ENCODE results near the gene SPATS2L. TPM values are rescaled to one million over a fixed set of nuclear protein-coding genes. Genes with fewer than 3 reads are reported as not detected.

SPATS2L gene
- polyA plus RNA-seq, 1 of the 3 experiments (the other 2 are of a cell fraction) = 86.8 TPM

GRCh38 chr2:200259577-200259957 lies 46.9 kb upstream of the SPATS2L start:
- Histone ChIP-seq H3F3A (replicated peaks; ENCODE audit: insufficient read depth) (no peaks in the 10 kb centered on the region), H3K9me3 (no peaks in the 10 kb centered on the region), H3K4me3 (ENCODE audit: low read depth in 2 of 2, low read length in 1 of 2) (no peak overlapping the region), H3K4me1 (ENCODE audit: control insufficient read depth in 1 of 2, insufficient read depth in 2 of 2, low read depth in 1 of 2, low read length in 1 of 2) (no peaks in the 10 kb centered on the region), H2AFZ (ENCODE audit: low read depth) (no peak overlapping the region), H4K20me1 (ENCODE audit: insufficient read depth) (no peaks in the 10 kb centered on the region), H3K36me3 (replicated peaks in 1 of 2; ENCODE audit: control insufficient read depth in 1 of 2, insufficient read depth in 2 of 2, low read length in 1 of 2) (no peaks in the 10 kb centered on the region), H3K27ac (ENCODE audit: low read depth in 2 of 2, low read length in 1 of 2) (no peak overlapping the region), H3K9me2 (peaks cover 3% of the 10 kb centered on the region; the same call in 1 of the 2 replicates), H3K9ac (no peak overlapping the region), H3K79me2 (ENCODE audit: insufficient read depth) (no peaks in the 10 kb centered on the region), H3K27me3 (ENCODE audit: insufficient read depth) (no peaks in the 10 kb centered on the region; the same call in 1 of the 2 replicates), H3K4me2 (no peak overlapping the region)
- POLR2A ChIA-PET = no interaction called here
- CTCF ChIA-PET = no interaction called here
- 79% methylated on average over 5 of the region's 5 CpGs for WGBS (ENCODE audit: low lambda C conversion rate)
- TF ChIP-seq CTCF (IDR thresholded peaks at IDR 0.05) = no peak
- TF ChIP-seq YY1 (IDR thresholded peaks at IDR 0.05; ENCODE audit: low read depth) = no peak
- TF ChIP-seq USF1 (IDR thresholded peaks at IDR 0.05; ENCODE audit: borderline replicate concordance, low read depth) = no peak
- no peak for TF ChIP-seq USF2 (IDR thresholded peaks at IDR 0.05; ENCODE audit: borderline replicate concordance, low read depth, low read length)
- no peak for TF ChIP-seq FOXM1 (IDR thresholded peaks at IDR 0.05; ENCODE audit: low read depth)
- TF ChIP-seq MAX (IDR thresholded peaks at IDR 0.05; ENCODE audit: low read depth) = no peak
- no peak for TF ChIP-seq TCF12 (IDR thresholded peaks at IDR 0.05)
- TF ChIP-seq EP300 (IDR thresholded peaks at IDR 0.05; ENCODE audit: borderline replicate concordance in 1 of 2, low read depth in 1 of 2, low read length in 1 of 2) = no peak
- no peak for TF ChIP-seq RCOR1 (IDR thresholded peaks at IDR 0.05; ENCODE audit: low read length)
- no peak for TF ChIP-seq TEAD4 (IDR thresholded peaks at IDR 0.05; ENCODE audit: borderline replicate concordance, insufficient read depth)
- no peak for TF ChIP-seq NRF1 (IDR thresholded peaks at IDR 0.05; ENCODE audit: low read depth, low read length)
- TF ChIP-seq EZH2phosphoT487 (IDR thresholded peaks at IDR 0.05; ENCODE audit: borderline replicate concordance, low read depth) = no peak
- TF ChIP-seq REST (IDR thresholded peaks at IDR 0.05; ENCODE audit: low read depth, low read length) = no peak
- no peak for TF ChIP-seq SIN3A (IDR thresholded peaks at IDR 0.05; ENCODE audit: borderline replicate concordance, low read depth, low read length)
- no peak for TF ChIP-seq POLR2AphosphoS5 (IDR thresholded peaks at IDR 0.05; ENCODE audit: low read depth, low read length)
- no peak for TF ChIP-seq RFX5 (IDR thresholded peaks at IDR 0.05; ENCODE audit: low read length)
- no peak for TF ChIP-seq SMC3 (IDR thresholded peaks at IDR 0.05; ENCODE audit: low read depth, low read length)
- no peak for TF ChIP-seq ZBTB33 (IDR thresholded peaks at IDR 0.05; ENCODE audit: borderline replicate concordance, low read depth)
- TF ChIP-seq FOSL2 (IDR thresholded peaks at IDR 0.05; ENCODE audit: borderline replicate concordance, low read depth) = no peak
- DNase-seq = no peak
